Lower leg skin (tissue), 4 donors: ENCODE data around the gene ALDH1L2. TPM values are rescaled to one million over a fixed set of nuclear protein-coding genes. Genes with fewer than 3 reads are reported as not detected.

Source experiments
- DNase-seq, 2 donors: peaks; one replicate each; pipeline ENCODE4 v3.0.0-alpha.2; 2019; ENCODE audit warnings: low spot score in 2 of 2
- H3K4me3 ChIP-seq: fragments of 200-600 bp; sonication (generic); 2 replicates; pipeline ENCODE4 v1.5.1; 2017; ENCODE audit warnings: mild to moderate bottlenecking, low read depth; ENCODE audit not compliant: poor library complexity, severe bottlenecking
- CTCF ChIP-seq, 3 donors: fragments of 450-650 bp; IDR thresholded peaks; one replicate each; pipeline ENCODE4 v1.5.1; 2016; ENCODE audit warnings: antibody characterized with exemption in 3 of 3, mild to moderate bottlenecking in 3 of 3, moderate library complexity in 2 of 3
- POLR2A ChIP-seq, 2 donors: fragments of 450-650 bp; IDR thresholded peaks; one replicate each; pipeline ENCODE4 v1.6.1; 2016 to 2017; ENCODE audit warnings: antibody characterized with exemption in 2 of 2, mild to moderate bottlenecking in 1 of 2, moderate library complexity in 1 of 2
- whole genome bisulfite sequencing, 2 donors: methylation state at CpG; one replicate each; pipeline ENCODE4 v1.1.5; 2018; 5-methylcytosine and 5-hydroxymethylcytosine counted together
- intact Hi-C: fragments of 100-400 bp; cut with DNase I; formaldehyde crosslinking; loops from one replicate; pipeline ENCODE4 v1.15.0; 2023; ENCODE audit warnings: low total_unique reads
- total RNA-seq, 4 donors: library from RNA; depleted of rRNA; stranded (reverse); fragments of >200 nt; gene quantifications; one replicate each; pipeline ENCODE4 v1.1.0, GENCODE V29; 2016

The ALDH1L2 gene
- total RNA-seq = 1 to 10 TPM in 3 of 4 donors, under 1 TPM in 1; 0.86 to 2.4 (median 1.2) TPM

GRCh38 chr12:105084251-105085250, at the start of gene ALDH1L2:
Gene ALDH1L2, minus strand, starts transcription at chr12:105084458. Its CDS starts 22 bp downstream, at chr12:105084436.
- H3K4me3 ChIP-seq = peak within 1 kb of the TSS; percentile 23
- DNase-seq = peak; percentile 65 to 95
- no peak for TF ChIP-seq CTCF (IDR thresholded peaks at IDR 0.05)
- intact Hi-C loops = no loop called here
- 36 to 44% methylated on average over 37 to 51 of the region's 75 CpGs for WGBS, 2 donors

- WGBS, 2 donors = 81 to 94% methylated on average over 2 of the region's 2 CpGs
- H3K4me3 ChIP-seq = no peak overlapping the region
- TF ChIP-seq CTCF (IDR thresholded peaks at IDR 0.05) = no peak
- no peak for TF ChIP-seq POLR2A (IDR thresholded peaks at IDR 0.05)
- no peak for DNase-seq
- intact Hi-C loops = no loop called here
These were observed 36.3 kb upstream of the ALDH1L2 start for GRCh38 chr12:105120551-105120950.

GRCh38 chr12:105116969-105117368, 32.7 kb upstream of the ALDH1L2 start:
- TF ChIP-seq CTCF (IDR thresholded peaks at IDR 0.05) = no peak
- no peak for TF ChIP-seq POLR2A (IDR thresholded peaks at IDR 0.05)
- H3K4me3 ChIP-seq = no peak overlapping the region
- 80 to 81% methylated on average over 1 of the region's 1 CpG for WGBS, 2 donors
- intact Hi-C loops = no loop called here
- no peak for DNase-seq

GRCh38 chr12:105113094-105113493, 28.8 kb upstream of the ALDH1L2 start:
- TF ChIP-seq CTCF (IDR thresholded peaks at IDR 0.05) = no peak
- no peak for TF ChIP-seq POLR2A (IDR thresholded peaks at IDR 0.05)
- no peak overlapping the region for H3K4me3 ChIP-seq
- 81 to 92% methylated on average over 3 of the region's 3 CpGs for WGBS, 2 donors
- DNase-seq = no peak
- intact Hi-C loops = no loop called here

- no peak for DNase-seq
- H3K4me3 ChIP-seq = no peak overlapping the region
- intact Hi-C loops = no loop called here
- TF ChIP-seq POLR2A (IDR thresholded peaks at IDR 0.05) = no peak
- no peak for TF ChIP-seq CTCF (IDR thresholded peaks at IDR 0.05)
- 59 to 62% methylated on average over 4 of the region's 4 CpGs for WGBS, 2 donors
These were observed 26.6 kb upstream of the ALDH1L2 start for GRCh38 chr12:105110851-105111250.
